Measurements from ENCODE around the gene DSG2.

GRCh38 chr18:31469629-31470028 lies 28.3 kb upstream of the DSG2 start:
- no peak for TF ChIP-seq CTCF (conservative IDR thresholded peaks at IDR 0.05 in 1 of 2, IDR thresholded peaks at IDR 0.05 in 1 of 2; ENCODE audit: extremely low read depth in 1 of 2, insufficient read depth in 1 of 2, low read depth in 1 of 2, low read length in 2 of 2)
- TF ChIP-seq EZH2 (IDR thresholded peaks at IDR 0.05; ENCODE audit: borderline replicate concordance, low read length) = no peak
